Measurements from ENCODE around the gene USP6NL.

Gene USP6NL

GRCh38 chr10:11557967-11558366 lies 53.5 kb downstream of the USP6NL start:
- H3K36me3 ChIP-seq (ENCODE audit: control insufficient read depth in 2 of 2, insufficient read depth in 2 of 2, low read length in 2 of 2): no peaks in the 10 kb centered on the region
- no peaks in the 10 kb centered on the region for H3K27me3 ChIP-seq (ENCODE audit: control insufficient read depth in 2 of 2, insufficient read depth in 2 of 2, low read length in 2 of 2)
- H3K9me3 ChIP-seq (ENCODE audit: control insufficient read depth in 2 of 2, low read length in 2 of 2): no peaks in the 10 kb centered on the region
- no peak overlapping the region for H3K9ac ChIP-seq (ENCODE audit: low read depth in 1 of 2, low read length in 2 of 2)
- no peak overlapping the region for H3K27ac ChIP-seq (ENCODE audit: low read depth in 2 of 2, low read length in 2 of 2)
- H3K4me1 ChIP-seq (ENCODE audit: control insufficient read depth in 2 of 2, insufficient read depth in 2 of 2, low read length in 2 of 2): no peaks in the 10 kb centered on the region
- no peak overlapping the region for H3K4me3 ChIP-seq (ENCODE audit: low read length in 2 of 2)

GRCh38 chr10:11557513-11557912 lies 53.9 kb downstream of the USP6NL start:
- Histone ChIP-seq H3K9me3 (ENCODE audit: control insufficient read depth in 2 of 2, low read length in 2 of 2) (no peaks in the 10 kb centered on the region), H3K4me3 (ENCODE audit: low read length in 2 of 2) (no peak overlapping the region), H3K9ac (ENCODE audit: low read depth in 1 of 2, low read length in 2 of 2) (no peak overlapping the region), H3K4me1 (ENCODE audit: control insufficient read depth in 2 of 2, insufficient read depth in 2 of 2, low read length in 2 of 2) (peaks cover 0 to under 1% of the 10 kb centered on the region in 2 donors), H3K36me3 (ENCODE audit: control insufficient read depth in 2 of 2, insufficient read depth in 2 of 2, low read length in 2 of 2) (no peaks in the 10 kb centered on the region), H3K27ac (ENCODE audit: low read depth in 2 of 2, low read length in 2 of 2) (no peak overlapping the region), H3K27me3 (ENCODE audit: control insufficient read depth in 2 of 2, insufficient read depth in 2 of 2, low read length in 2 of 2) (no peaks in the 10 kb centered on the region)

- Histone ChIP-seq H3K4me3 (ENCODE audit: low read length in 2 of 2) (no peak overlapping the region), H3K9ac (ENCODE audit: low read depth in 1 of 2, low read length in 2 of 2) (no peak overlapping the region), H3K27ac (ENCODE audit: low read depth in 2 of 2, low read length in 2 of 2) (no peak overlapping the region), H3K9me3 (ENCODE audit: control insufficient read depth in 2 of 2, low read length in 2 of 2) (no peaks in the 10 kb centered on the region), H3K4me1 (ENCODE audit: control insufficient read depth in 2 of 2, insufficient read depth in 2 of 2, low read length in 2 of 2) (peaks cover 0 to 6% of the 10 kb centered on the region in 2 donors), H3K36me3 (ENCODE audit: control insufficient read depth in 2 of 2, insufficient read depth in 2 of 2, low read length in 2 of 2) (no peaks in the 10 kb centered on the region), H3K27me3 (ENCODE audit: control insufficient read depth in 2 of 2, insufficient read depth in 2 of 2, low read length in 2 of 2) (no peaks in the 10 kb centered on the region)
These were observed 55.9 kb downstream of the USP6NL start for GRCh38 chr10:11555556-11555955.

- Histone ChIP-seq H3K9me3 (ENCODE audit: control insufficient read depth in 2 of 2, low read length in 2 of 2) (no peaks in the 10 kb centered on the region), H3K27me3 (ENCODE audit: control insufficient read depth in 2 of 2, insufficient read depth in 2 of 2, low read length in 2 of 2) (no peaks in the 10 kb centered on the region), H3K4me3 (ENCODE audit: low read length in 2 of 2) (no peak overlapping the region), H3K27ac (ENCODE audit: low read depth in 2 of 2, low read length in 2 of 2) (no peak overlapping the region), H3K9ac (ENCODE audit: low read depth in 1 of 2, low read length in 2 of 2) (no peak overlapping the region), H3K4me1 (ENCODE audit: control insufficient read depth in 2 of 2, insufficient read depth in 2 of 2, low read length in 2 of 2) (peaks cover 0 to 6% of the 10 kb centered on the region in 2 donors), H3K36me3 (ENCODE audit: control insufficient read depth in 2 of 2, insufficient read depth in 2 of 2, low read length in 2 of 2) (no peaks in the 10 kb centered on the region)
These were observed 57.6 kb downstream of the USP6NL start for GRCh38 chr10:11553773-11554381.

DNA sequence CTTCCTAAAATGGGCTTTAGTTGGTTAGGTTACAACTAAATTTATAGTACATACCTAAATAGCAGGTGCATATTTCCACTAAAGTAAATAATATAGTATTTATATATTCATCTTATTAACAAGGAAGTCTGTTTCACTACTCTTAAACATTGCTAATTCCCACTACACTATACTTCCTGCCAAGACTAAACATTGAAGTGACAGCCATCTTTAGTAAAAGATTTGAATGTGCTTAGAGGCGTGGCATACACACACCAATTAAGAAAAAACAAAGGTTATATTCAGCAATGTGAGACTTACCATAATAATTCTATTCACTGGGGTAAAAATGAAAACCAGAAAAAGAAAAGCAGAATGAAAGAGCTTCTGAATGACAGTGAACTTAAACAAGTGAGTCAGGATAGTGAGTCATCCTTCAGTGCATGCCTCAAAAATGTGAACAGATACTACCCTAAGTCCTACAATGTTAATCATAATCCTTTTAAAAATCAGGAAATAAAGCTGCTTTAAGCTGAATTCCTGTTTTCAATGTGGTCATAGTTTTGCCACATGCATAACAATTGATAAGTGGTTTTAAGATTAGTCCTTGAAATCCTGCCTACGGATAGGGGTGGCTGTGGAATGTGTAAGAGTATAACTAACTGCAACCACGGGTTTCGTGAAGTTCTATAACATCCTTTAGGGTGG lies 59.4 kb downstream of the USP6NL start:
- no peak overlapping the region for H3K4me3 ChIP-seq (ENCODE audit: low read length in 2 of 2)
- H3K9me3 ChIP-seq (ENCODE audit: control insufficient read depth in 2 of 2, low read length in 2 of 2): no peaks in the 10 kb centered on the region
- no peaks in the 10 kb centered on the region for H3K36me3 ChIP-seq (ENCODE audit: control insufficient read depth in 2 of 2, insufficient read depth in 2 of 2, low read length in 2 of 2)
- H3K9ac ChIP-seq (ENCODE audit: low read depth in 1 of 2, low read length in 2 of 2): no peak overlapping the region
- H3K27ac ChIP-seq (ENCODE audit: low read depth in 2 of 2, low read length in 2 of 2): no peak overlapping the region
- H3K27me3 ChIP-seq (ENCODE audit: control insufficient read depth in 2 of 2, insufficient read depth in 2 of 2, low read length in 2 of 2): no peaks in the 10 kb centered on the region
- H3K4me1 ChIP-seq (ENCODE audit: control insufficient read depth in 2 of 2, insufficient read depth in 2 of 2, low read length in 2 of 2): peaks cover 0 to 6% of the 10 kb centered on the region in 2 donors

- Histone ChIP-seq H3K9ac (ENCODE audit: low read depth in 1 of 2, low read length in 2 of 2) (no peak overlapping the region), H3K27ac (ENCODE audit: low read depth in 2 of 2, low read length in 2 of 2) (no peak overlapping the region), H3K9me3 (ENCODE audit: control insufficient read depth in 2 of 2, low read length in 2 of 2) (no peaks in the 10 kb centered on the region)
These were observed 60.3 kb downstream of the USP6NL start for GRCh38 chr10:11551104-11551503.

DNA sequence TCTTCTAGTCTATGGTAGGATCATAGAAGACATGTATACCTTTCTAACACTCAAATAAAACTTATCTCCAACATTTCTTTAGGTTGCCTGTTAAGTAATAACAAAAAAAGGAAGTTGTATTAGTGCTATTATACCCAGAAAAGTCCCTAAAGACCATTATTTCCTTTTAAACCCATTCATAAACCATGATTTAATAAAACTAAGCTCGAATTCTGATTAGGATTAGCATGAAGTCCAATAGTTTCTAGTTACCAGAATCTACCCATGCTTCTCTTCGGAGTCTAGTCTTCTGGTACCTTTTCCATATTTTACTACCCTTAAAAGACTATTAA lies 62.7 kb downstream of the USP6NL start:
- Histone ChIP-seq H3K27me3 (ENCODE audit: control insufficient read depth in 2 of 2, insufficient read depth in 2 of 2, low read length in 2 of 2) (no peaks in the 10 kb centered on the region), H3K27ac (ENCODE audit: low read depth in 2 of 2, low read length in 2 of 2) (no peak overlapping the region), H3K9ac (ENCODE audit: low read depth in 1 of 2, low read length in 2 of 2) (no peak overlapping the region), H3K4me1 (ENCODE audit: control insufficient read depth in 2 of 2, insufficient read depth in 2 of 2, low read length in 2 of 2) (peaks cover 0 to 6% of the 10 kb centered on the region in 2 donors), H3K9me3 (ENCODE audit: control insufficient read depth in 2 of 2, low read length in 2 of 2) (no peaks in the 10 kb centered on the region), H3K4me3 (ENCODE audit: low read length in 2 of 2) (no peak overlapping the region), H3K36me3 (ENCODE audit: control insufficient read depth in 2 of 2, insufficient read depth in 2 of 2, low read length in 2 of 2) (no peaks in the 10 kb centered on the region)

More at GRCh38 chr10:11551104-11551503, 60.3 kb downstream of the USP6NL start:
- no peak overlapping the region for H3K4me3 ChIP-seq (ENCODE audit: low read length in 2 of 2)
- peaks cover 0 to 6% of the 10 kb centered on the region in 2 donors for H3K4me1 ChIP-seq (ENCODE audit: control insufficient read depth in 2 of 2, insufficient read depth in 2 of 2, low read length in 2 of 2)
- H3K27me3 ChIP-seq (ENCODE audit: control insufficient read depth in 2 of 2, insufficient read depth in 2 of 2, low read length in 2 of 2): no peaks in the 10 kb centered on the region
- H3K36me3 ChIP-seq (ENCODE audit: control insufficient read depth in 2 of 2, insufficient read depth in 2 of 2, low read length in 2 of 2): no peaks in the 10 kb centered on the region

GRCh38 chr10:11548065-11548767 lies 63.2 kb downstream of the USP6NL start:
- H3K4me1 ChIP-seq (ENCODE audit: control insufficient read depth in 2 of 2, insufficient read depth in 2 of 2, low read length in 2 of 2): peaks cover 0 to 6% of the 10 kb centered on the region in 2 donors
- no peaks in the 10 kb centered on the region for H3K36me3 ChIP-seq (ENCODE audit: control insufficient read depth in 2 of 2, insufficient read depth in 2 of 2, low read length in 2 of 2)
- H3K4me3 ChIP-seq (ENCODE audit: low read length in 2 of 2): no peak overlapping the region
- H3K9me3 ChIP-seq (ENCODE audit: control insufficient read depth in 2 of 2, low read length in 2 of 2): no peaks in the 10 kb centered on the region
- H3K27me3 ChIP-seq (ENCODE audit: control insufficient read depth in 2 of 2, insufficient read depth in 2 of 2, low read length in 2 of 2): no peaks in the 10 kb centered on the region
- no peak overlapping the region for H3K9ac ChIP-seq (ENCODE audit: low read depth in 1 of 2, low read length in 2 of 2)
- no peak overlapping the region for H3K27ac ChIP-seq (ENCODE audit: low read depth in 2 of 2, low read length in 2 of 2)

DNA sequence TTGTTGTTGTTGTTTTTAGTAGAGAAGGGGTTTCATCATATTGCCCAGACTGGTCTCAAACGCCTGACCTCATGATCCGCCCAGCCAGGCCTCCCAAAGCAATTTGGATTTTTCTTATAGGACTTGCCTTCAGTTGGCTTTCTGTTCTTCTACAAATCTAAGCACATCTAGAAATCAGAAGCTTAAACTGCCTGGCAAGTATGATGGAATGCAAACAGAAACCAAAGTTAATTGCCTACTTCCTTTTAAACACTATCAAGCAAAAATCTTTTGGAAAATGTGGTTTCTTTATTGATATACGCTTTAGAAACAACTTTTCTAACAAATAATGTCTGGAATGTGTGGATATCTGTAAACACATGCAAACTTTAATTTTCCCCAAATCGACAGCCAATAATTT lies 64.9 kb downstream of the USP6NL start:
- Histone ChIP-seq H3K9me3 (ENCODE audit: control insufficient read depth in 2 of 2, low read length in 2 of 2) (no peaks in the 10 kb centered on the region), H3K27ac (ENCODE audit: low read depth in 2 of 2, low read length in 2 of 2) (no peak overlapping the region), H3K36me3 (ENCODE audit: control insufficient read depth in 2 of 2, insufficient read depth in 2 of 2, low read length in 2 of 2) (no peaks in the 10 kb centered on the region), H3K9ac (ENCODE audit: low read depth in 1 of 2, low read length in 2 of 2) (no peak overlapping the region), H3K27me3 (ENCODE audit: control insufficient read depth in 2 of 2, insufficient read depth in 2 of 2, low read length in 2 of 2) (no peaks in the 10 kb centered on the region), H3K4me1 (ENCODE audit: control insufficient read depth in 2 of 2, insufficient read depth in 2 of 2, low read length in 2 of 2) (no peaks in the 10 kb centered on the region), H3K4me3 (ENCODE audit: low read length in 2 of 2) (no peak overlapping the region)

- H3K4me1 ChIP-seq (ENCODE audit: control insufficient read depth in 2 of 2, insufficient read depth in 2 of 2, low read length in 2 of 2): no peaks in the 10 kb centered on the region
- no peaks in the 10 kb centered on the region for H3K9me3 ChIP-seq (ENCODE audit: control insufficient read depth in 2 of 2, low read length in 2 of 2)
- no peaks in the 10 kb centered on the region for H3K27me3 ChIP-seq (ENCODE audit: control insufficient read depth in 2 of 2, insufficient read depth in 2 of 2, low read length in 2 of 2)
- H3K9ac ChIP-seq (ENCODE audit: low read depth in 1 of 2, low read length in 2 of 2): no peak overlapping the region
- no peaks in the 10 kb centered on the region for H3K36me3 ChIP-seq (ENCODE audit: control insufficient read depth in 2 of 2, insufficient read depth in 2 of 2, low read length in 2 of 2)
- H3K27ac ChIP-seq (ENCODE audit: low read depth in 2 of 2, low read length in 2 of 2): no peak overlapping the region
- no peak overlapping the region for H3K4me3 ChIP-seq (ENCODE audit: low read length in 2 of 2)
These were observed 70.2 kb downstream of the USP6NL start for GRCh38 chr10:11541296-11541695.
